HCT116 (cell line): ENCODE measurements around the gene SMAD7. TPM values are rescaled to one million over a fixed set of nuclear protein-coding genes. Genes with fewer than 3 reads are reported as not detected.

ENCODE experiments used
- ATAC-seq: fragments of 200-7000 bp; cut with Tn5 transposase; 2 replicates; pipeline ENCODE4 v1.9.1; 2020; ENCODE audit warnings: mild to moderate bottlenecking, moderate library complexity
- BruUV-seq: library from RNA; stranded (reverse); fragments of 400-500 nt; replicated peaks from 2 replicates; lab custom pipeline; 2021; lab: Mats Ljungman, UMichigan
- CTCF ChIA-PET: fragments of 300-600 bp; sonication (Branson Sonifier 250); formaldehyde crosslinking; loops from one replicate; lab custom pipeline; 2021; ENCODE audit warnings: antibody characterized with exemption; lab: Charles Lee
- POLR2A ChIA-PET: fragments of 300-600, 350-600 bp; sonication (Branson Sonifier 250); formaldehyde crosslinking; loops from one replicate; lab custom pipeline; 2021; ENCODE audit warnings: antibody characterized with exemption; lab: Charles Lee
- RAD21 ChIA-PET, 2 experiments: fragments of 300-600 bp; sonication (Branson Sonifier 250); formaldehyde crosslinking; loops; one replicate each; lab custom pipeline; 2023; ENCODE audit warnings: low total read pairs in 2 of 2; ENCODE audit not compliant: uncharacterized antibody in 2 of 2, unreplicated experiment in 2 of 2, low non-redundant PET in 1 of 2; lab: Charles Lee
- DNase-seq: peaks from one replicate; pipeline ENCODE4 v3.0.0-alpha.2; 2010; ENCODE audit warnings: low read depth, low spot score
- H2AFZ ChIP-seq: fragments of 200-600 bp; shearing (Covaris generic), sonication (generic); 2 replicates; pipeline ENCODE4 v1.6.1; 2017; ENCODE audit warnings: low read depth, mixed run types, mixed read lengths, antibody characterized with exemption, low read length; ENCODE audit not compliant: poor library complexity, severe bottlenecking
- H3K27ac ChIP-seq: 2 replicates; pipeline ENCODE4 v1.5.1; 2012; ENCODE audit warnings: low read depth, low read length
- H3K27me3 ChIP-seq: fragments of 200-600 bp; sonication (generic); 2 replicates; pipeline ENCODE4 v1.6.1; 2016; ENCODE audit warnings: mixed run types, low read length, mixed read lengths; ENCODE audit not compliant: insufficient read depth
- H3K36me3 ChIP-seq, 2 experiments: fragments of 200-500 bp in 1 of 2; fragments of 200-600 bp in 1 of 2; sonication (Bioruptor generic) in 1 of 2; sonication (generic) in 1 of 2; 2 replicates each; pipeline versions ENCODE4 v1.5.1 to v1.6.1; 2014 to 2016; ENCODE audit warnings: low read length in 2 of 2, inconsistent platforms in 1 of 2, mixed read lengths in 1 of 2, mixed run types in 1 of 2; ENCODE audit not compliant: insufficient read depth in 2 of 2, control insufficient read depth in 1 of 2
- H3K4me1 ChIP-seq, 2 experiments: fragments of 200-600 bp in 1 of 2; sonication (generic) in 1 of 2; 2 replicates each; pipeline versions ENCODE4 v1.5.1 to v1.6.1; 2012 to 2017; ENCODE audit warnings: low read length in 2 of 2, inconsistent platforms in 1 of 2, mild to moderate bottlenecking in 1 of 2, mixed read lengths in 1 of 2, mixed run types in 1 of 2, moderate library complexity in 1 of 2; ENCODE audit not compliant: insufficient read depth in 2 of 2, control insufficient read depth in 1 of 2
- H3K4me2 ChIP-seq: fragments of 200-600 bp; sonication (generic); 2 replicates; pipeline ENCODE4 v1.6.1; 2017; ENCODE audit warnings: mixed run types, low read length, mixed read lengths
- H3K4me3 ChIP-seq, 2 experiments: fragments of 200-600 bp in 1 of 2; sonication (generic) in 1 of 2; replicated peaks in 1 of 2; 2 replicates each; pipeline ENCODE4 v1.5.1; 2011 to 2016; ENCODE audit warnings: low read length in 2 of 2, control low read depth in 1 of 2, low read depth in 1 of 2, mild to moderate bottlenecking in 1 of 2, mixed read lengths in 1 of 2, mixed run types in 1 of 2
- H3K79me2 ChIP-seq: fragments of 200-600 bp; sonication (generic); 2 replicates; pipeline ENCODE4 v1.6.1; 2017; ENCODE audit warnings: mild to moderate bottlenecking, mixed run types, low read length, moderate library complexity, mixed read lengths; ENCODE audit not compliant: insufficient read depth
- H3K9ac ChIP-seq: fragments of 200-600 bp; sonication (generic); 2 replicates; pipeline ENCODE4 v1.6.1; 2016; ENCODE audit warnings: low read length, mixed read lengths
- H3K9me2 ChIP-seq: fragments of 200-600 bp; sonication (generic), shearing (Covaris generic); 2 replicates; pipeline ENCODE4 v1.6.1; 2017; ENCODE audit warnings: mixed run types, mild to moderate bottlenecking, moderate library complexity; ENCODE audit not compliant: insufficient read depth
- H3K9me3 ChIP-seq, 2 experiments: fragments of 200-500 bp in 1 of 2; fragments of 200-600 bp in 1 of 2; sonication (Bioruptor generic) in 1 of 2; sonication (generic) in 1 of 2; 2 replicates each; pipeline ENCODE4 v1.6.1; 2014 to 2017; ENCODE audit warnings: low read length in 2 of 2, mixed read lengths in 2 of 2, inconsistent platforms in 1 of 2, low read depth in 1 of 2, mild to moderate bottlenecking in 1 of 2, mixed run types in 1 of 2, moderate library complexity in 1 of 2; ENCODE audit not compliant: control insufficient read depth in 1 of 2, insufficient read depth in 1 of 2
- H4K20me1 ChIP-seq: fragments of 200-600 bp; sonication (generic), shearing (Covaris generic); 2 replicates; pipeline ENCODE4 v1.6.1; 2017; ENCODE audit warnings: mixed run types, mild to moderate bottlenecking, moderate library complexity; ENCODE audit not compliant: insufficient read depth
- CBX3 ChIP-seq: IDR thresholded peaks from 2 replicates; pipeline ENCODE4 v1.6.1; 2012; ENCODE audit warnings: low read depth
- EZH2 ChIP-seq: fragments of 200-600 bp; sonication (generic); IDR thresholded peaks from 2 replicates; pipeline ENCODE4 v1.6.1; 2017; ENCODE audit warnings: antibody characterized with exemption, mixed run types
- EZH2phosphoT487 ChIP-seq: fragments of 200-600 bp; IDR thresholded peaks from 2 replicates; pipeline ENCODE4 v1.6.1; 2018; ENCODE audit warnings: antibody characterized with exemption, borderline replicate concordance
- FOSL1 ChIP-seq: IDR thresholded peaks from 2 replicates; pipeline ENCODE4 v1.6.1; 2012; ENCODE audit warnings: low read depth
- JUND ChIP-seq: IDR thresholded peaks from 2 replicates; pipeline ENCODE4 v1.6.1; 2012
- POLR2A ChIP-seq: IDR thresholded peaks from 2 replicates; pipeline ENCODE4 v1.7.0; 2011; ENCODE audit warnings: borderline replicate concordance; ENCODE audit not compliant: insufficient read depth, insufficient read length; ENCODE audit errors: extremely low read depth
- POLR2AphosphoS5 ChIP-seq: IDR thresholded peaks from 2 replicates; pipeline ENCODE4 v1.6.1; 2011; ENCODE audit warnings: mild to moderate bottlenecking, low read depth, low read length, moderate library complexity
- SIN3A ChIP-seq: IDR thresholded peaks from 2 replicates; pipeline ENCODE4 v1.6.1; 2012; ENCODE audit warnings: low read depth
- SP1 ChIP-seq: IDR thresholded peaks from 2 replicates; pipeline ENCODE4 v1.6.1; 2012; ENCODE audit warnings: low read depth
- YY1 ChIP-seq: IDR thresholded peaks from 2 replicates; pipeline ENCODE4 v1.6.1; 2011; ENCODE audit warnings: low read length, low read depth, moderate library complexity, mild to moderate bottlenecking; ENCODE audit not compliant: insufficient replicate concordance; ENCODE audit errors: extremely low read depth
- intact Hi-C: fragments of 100-400 bp; cut with micrococcal nuclease; formaldehyde crosslinking; loops from 2 replicates; pipeline ENCODE4 v1.10.0; 2022
- total RNA-seq: library from RNA; stranded (reverse); gene quantifications from one replicate; pipeline ENCODE4 v1.2.1, GENCODE V29; 2021; ENCODE audit not compliant: unreplicated experiment
- TF ChIP-seq, protein P1 (sequence below): IDR thresholded peaks from 2 replicates; pipeline ENCODE4 v1.6.1; 2012
- TF ChIP-seq, protein P2 (sequence below): IDR thresholded peaks from 2 replicates; pipeline ENCODE4 v1.6.1; 2011; ENCODE audit warnings: mild to moderate bottlenecking, low read length, moderate library complexity; ENCODE audit not compliant: insufficient replicate concordance; ENCODE audit errors: extremely low read depth
- TF ChIP-seq, protein P3 (sequence below): IDR thresholded peaks from 2 replicates; pipeline ENCODE4 v1.6.1; 2012; ENCODE audit warnings: low read depth

Gene SMAD7
- total RNA-seq, 1 experiment from 2014 or later: 7.2 TPM

DNA sequence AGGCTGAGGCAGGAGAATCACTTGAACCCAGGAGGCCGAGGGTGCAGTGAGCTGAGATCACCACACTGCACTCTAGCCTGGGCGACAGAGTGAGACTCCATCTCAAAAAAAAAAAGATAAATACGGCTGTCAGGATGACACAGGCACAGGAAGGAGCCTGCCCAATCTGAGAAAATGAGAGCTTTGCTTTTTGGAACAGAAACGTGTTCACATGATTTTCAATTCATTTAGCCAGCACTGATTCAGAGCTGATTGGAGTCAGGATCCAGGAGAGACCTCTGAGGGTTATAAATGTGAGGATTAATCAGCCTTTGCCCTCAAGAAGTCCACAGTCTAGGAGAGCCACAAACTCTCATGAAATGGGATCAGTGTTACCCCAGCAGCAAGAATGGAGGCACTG is 6.9 kb upstream of the SMAD7 start:
- H3K4me1 ChIP-seq: peaks cover 24 to 47% of the 10 kb centered on the region in 2 experiments
- BruUV-seq: no TSS peak
- ChIA-PET CTCF (no interaction called here), RAD21 (no interaction called here), POLR2A (no interaction called here)
- no peak for ATAC-seq
- no peak overlapping the region for H3K9ac ChIP-seq
- H3K27ac ChIP-seq: no peak overlapping the region
- intact Hi-C loops: no loop called here
- no peaks in the 10 kb centered on the region for H3K79me2 ChIP-seq
- DNase-seq: no peak
- no peaks in the 10 kb centered on the region for H3K9me3 ChIP-seq
- H3K36me3 ChIP-seq: no peaks in the 10 kb centered on the region
- no peaks in the 10 kb centered on the region for H3K27me3 ChIP-seq
- no peak for TF ChIP-seq SIN3A
- TF ChIP-seq POLR2A: no peak
- TF ChIP-seq POLR2AphosphoS5: no peak
- TF ChIP-seq, protein P1, sequence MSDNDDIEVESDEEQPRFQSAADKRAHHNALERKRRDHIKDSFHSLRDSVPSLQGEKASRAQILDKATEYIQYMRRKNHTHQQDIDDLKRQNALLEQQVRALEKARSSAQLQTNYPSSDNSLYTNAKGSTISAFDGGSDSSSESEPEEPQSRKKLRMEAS: no peak
- TF ChIP-seq, protein P2, sequence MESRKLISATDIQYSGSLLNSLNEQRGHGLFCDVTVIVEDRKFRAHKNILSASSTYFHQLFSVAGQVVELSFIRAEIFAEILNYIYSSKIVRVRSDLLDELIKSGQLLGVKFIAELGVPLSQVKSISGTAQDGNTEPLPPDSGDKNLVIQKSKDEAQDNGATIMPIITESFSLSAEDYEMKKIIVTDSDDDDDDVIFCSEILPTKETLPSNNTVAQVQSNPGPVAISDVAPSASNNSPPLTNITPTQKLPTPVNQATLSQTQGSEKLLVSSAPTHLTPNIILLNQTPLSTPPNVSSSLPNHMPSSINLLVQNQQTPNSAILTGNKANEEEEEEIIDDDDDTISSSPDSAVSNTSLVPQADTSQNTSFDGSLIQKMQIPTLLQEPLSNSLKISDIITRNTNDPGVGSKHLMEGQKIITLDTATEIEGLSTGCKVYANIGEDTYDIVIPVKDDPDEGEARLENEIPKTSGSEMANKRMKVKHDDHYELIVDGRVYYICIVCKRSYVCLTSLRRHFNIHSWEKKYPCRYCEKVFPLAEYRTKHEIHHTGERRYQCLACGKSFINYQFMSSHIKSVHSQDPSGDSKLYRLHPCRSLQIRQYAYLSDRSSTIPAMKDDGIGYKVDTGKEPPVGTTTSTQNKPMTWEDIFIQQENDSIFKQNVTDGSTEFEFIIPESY: no peak
- TF ChIP-seq, protein P3, sequence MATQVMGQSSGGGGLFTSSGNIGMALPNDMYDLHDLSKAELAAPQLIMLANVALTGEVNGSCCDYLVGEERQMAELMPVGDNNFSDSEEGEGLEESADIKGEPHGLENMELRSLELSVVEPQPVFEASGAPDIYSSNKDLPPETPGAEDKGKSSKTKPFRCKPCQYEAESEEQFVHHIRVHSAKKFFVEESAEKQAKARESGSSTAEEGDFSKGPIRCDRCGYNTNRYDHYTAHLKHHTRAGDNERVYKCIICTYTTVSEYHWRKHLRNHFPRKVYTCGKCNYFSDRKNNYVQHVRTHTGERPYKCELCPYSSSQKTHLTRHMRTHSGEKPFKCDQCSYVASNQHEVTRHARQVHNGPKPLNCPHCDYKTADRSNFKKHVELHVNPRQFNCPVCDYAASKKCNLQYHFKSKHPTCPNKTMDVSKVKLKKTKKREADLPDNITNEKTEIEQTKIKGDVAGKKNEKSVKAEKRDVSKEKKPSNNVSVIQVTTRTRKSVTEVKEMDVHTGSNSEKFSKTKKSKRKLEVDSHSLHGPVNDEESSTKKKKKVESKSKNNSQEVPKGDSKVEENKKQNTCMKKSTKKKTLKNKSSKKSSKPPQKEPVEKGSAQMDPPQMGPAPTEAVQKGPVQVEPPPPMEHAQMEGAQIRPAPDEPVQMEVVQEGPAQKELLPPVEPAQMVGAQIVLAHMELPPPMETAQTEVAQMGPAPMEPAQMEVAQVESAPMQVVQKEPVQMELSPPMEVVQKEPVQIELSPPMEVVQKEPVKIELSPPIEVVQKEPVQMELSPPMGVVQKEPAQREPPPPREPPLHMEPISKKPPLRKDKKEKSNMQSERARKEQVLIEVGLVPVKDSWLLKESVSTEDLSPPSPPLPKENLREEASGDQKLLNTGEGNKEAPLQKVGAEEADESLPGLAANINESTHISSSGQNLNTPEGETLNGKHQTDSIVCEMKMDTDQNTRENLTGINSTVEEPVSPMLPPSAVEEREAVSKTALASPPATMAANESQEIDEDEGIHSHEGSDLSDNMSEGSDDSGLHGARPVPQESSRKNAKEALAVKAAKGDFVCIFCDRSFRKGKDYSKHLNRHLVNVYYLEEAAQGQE: no peak
- TF ChIP-seq EZH2phosphoT487: no peak
- no peak for TF ChIP-seq CBX3
- TF ChIP-seq FOSL1: no peak
- TF ChIP-seq JUND: no peak
- no peak for TF ChIP-seq SP1
- TF ChIP-seq YY1: no peak
- TF ChIP-seq EZH2: no peak
- H4K20me1 ChIP-seq: no peaks in the 10 kb centered on the region
- no peak overlapping the region for H3K4me2 ChIP-seq
- no peaks in the 10 kb centered on the region for H3K9me2 ChIP-seq
- H3K4me3 ChIP-seq: no peak overlapping the region
- no peak overlapping the region for H2AFZ ChIP-seq
